Epidermal melanocyte (primary cell): ENCODE measurements around the gene CEMIP2.
"Not testable (repeated sequence)": the region's sequence is repeated elsewhere in the genome, so short reads cannot be mapped to it uniquely, and the experiment has no call there.

ENCODE experiments used
- DNase-seq: peaks from one replicate; pipeline ENCODE4 v3.0.0; 2011; ENCODE audit warnings: low spot score; ENCODE audit not compliant: insufficient read length

Gene CEMIP2

DNA sequence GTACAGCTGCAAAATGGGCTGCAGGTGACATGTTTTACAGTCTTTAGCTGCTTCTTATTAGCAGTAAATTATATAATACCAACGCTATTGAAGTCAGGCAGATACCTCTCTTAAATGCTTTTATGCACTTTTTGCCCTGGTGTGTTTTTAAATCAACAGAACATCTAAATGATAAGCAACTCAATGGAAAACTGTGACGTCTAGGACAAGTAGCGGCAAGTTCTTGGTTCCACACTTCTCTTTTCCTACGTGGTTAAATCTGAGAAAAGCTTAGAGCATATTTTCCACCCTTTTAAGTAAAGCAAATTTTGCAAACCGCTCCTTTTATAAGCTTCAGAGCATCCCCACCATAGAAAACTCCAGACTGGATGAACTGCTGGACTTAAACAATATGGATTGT lies 58.1 kb downstream of the CEMIP2 start:
- no peak for DNase-seq

DNA sequence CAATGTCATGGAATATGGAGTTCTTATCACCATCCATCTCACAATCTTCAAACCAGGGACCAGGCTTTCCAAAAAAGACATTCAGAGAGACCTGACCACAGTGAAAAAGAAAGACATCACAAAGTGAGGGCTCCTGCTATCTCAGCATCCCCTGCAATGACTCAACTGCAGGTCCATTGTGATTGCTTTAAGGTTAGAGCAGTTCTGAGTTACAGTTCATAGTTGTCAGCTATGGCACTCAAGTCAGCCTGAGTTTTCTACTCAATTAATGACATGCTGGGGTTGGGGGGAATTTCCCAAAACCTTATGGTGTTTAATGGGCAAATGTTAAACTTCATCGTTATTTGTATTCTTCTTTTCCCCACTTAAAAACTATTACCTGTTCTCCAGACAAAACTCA lies 58.9 kb downstream of the CEMIP2 start:
- no peak for DNase-seq

DNA sequence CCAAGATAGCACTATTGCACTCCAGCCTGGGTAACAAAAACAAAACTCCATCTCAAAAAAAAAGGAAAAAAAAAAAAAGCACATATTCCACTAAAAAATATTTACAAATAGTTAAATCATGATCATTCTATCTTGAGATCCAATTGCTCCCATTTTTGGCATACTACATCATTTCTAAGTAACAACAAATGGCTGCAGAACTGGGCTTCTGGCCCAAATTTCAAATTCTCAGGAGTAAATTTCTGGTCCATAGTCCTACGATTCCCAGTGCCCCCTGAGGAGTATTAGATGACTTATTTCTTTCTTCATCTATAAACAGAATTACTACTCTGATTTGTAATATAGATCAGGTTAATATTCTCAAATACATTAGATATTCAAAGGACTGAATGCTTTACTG lies 62.1 kb downstream of the CEMIP2 start:
- no peak for DNase-seq

DNA sequence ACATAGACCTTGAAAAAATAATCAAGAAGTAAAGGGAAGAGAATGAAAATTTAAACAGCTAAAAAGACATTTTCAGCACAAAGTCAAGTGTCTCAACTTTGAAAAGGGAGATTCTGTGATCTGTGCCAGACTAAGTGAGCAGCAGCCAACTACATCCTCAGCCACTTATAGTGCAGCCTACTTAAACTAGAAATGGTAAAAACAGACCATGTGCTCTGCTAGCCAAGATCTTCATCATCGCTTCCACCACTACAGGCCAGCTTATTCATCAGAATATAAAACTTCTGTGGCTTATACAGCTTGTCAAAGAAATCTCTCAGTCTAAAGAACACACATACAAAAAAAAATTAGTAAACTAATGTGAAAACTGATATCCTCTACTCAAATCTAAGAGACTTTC lies 63.5 kb downstream of the CEMIP2 start:
- DNase-seq = no peak

DNA sequence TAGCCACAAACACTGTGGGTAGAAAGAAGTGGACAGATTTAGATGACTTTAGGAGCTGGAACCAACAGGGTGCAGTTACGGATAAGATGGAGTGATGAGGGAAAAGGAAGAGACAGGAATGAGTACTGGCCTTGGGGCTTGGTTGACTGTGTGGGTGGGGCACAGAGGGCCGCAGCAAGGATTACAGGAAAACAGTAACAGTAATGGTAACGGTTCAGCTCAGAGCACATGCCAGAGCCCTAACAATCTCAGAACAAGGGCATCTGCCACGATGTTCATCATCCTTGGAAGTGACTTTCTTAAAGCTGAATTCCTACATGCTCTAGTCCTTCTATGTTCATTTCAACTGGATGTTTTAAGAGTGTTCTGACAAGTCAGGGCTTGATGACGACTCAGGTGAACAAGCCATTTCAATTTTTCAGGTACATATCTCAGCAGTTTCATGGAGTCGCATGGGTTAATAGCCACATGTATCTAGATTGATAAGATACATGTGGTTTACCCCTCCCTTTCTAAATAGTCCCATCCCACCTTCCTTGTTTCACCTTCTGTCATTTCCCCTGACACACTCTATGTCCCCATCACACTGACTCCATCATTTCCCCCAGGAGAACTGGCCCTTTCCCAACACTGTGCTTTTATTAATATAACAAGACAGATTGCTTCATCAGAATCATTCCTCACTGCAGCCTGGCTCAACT lies 65.0 kb downstream of the CEMIP2 start:
- DNase-seq = no peak

DNA sequence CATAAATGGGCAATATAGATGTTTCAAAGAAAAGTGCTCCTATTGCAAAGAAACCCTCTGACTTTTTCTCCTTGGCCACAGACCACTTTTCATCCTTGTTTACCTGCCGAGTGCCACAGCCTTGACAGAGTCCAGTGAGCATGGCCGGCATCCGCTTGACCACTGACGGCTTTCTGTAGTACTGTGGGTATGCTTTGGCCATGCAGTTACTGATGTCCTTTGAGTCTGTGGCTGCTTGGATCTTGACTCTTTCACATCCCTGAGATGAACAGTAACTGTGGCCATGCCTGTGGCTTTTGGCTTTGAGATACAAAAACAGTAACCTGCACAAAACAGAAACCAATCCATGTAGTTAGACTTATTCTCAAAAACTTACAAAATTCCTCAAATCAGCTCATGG lies 70.4 kb downstream of the CEMIP2 start:
- no peak for DNase-seq

DNA sequence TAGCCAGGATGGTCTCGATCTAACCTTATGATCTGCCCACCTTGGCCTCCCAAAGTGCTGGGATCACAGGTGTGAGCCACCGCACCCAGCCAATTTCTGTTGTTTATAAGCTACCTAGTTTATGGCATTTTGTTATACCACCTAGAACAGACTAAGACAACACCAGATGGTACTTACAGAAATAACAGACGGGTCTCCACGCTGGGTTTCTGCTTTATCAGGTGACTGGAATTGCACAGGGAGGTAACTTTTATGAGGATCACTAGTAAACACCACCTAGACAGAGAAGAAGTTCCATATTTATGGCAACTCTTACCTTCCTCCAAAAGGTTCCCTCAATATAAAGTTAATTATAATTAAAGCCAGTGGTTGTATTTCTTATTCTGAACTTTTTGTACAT lies 74.0 kb downstream of the CEMIP2 start:
- DNase-seq = no peak

DNA sequence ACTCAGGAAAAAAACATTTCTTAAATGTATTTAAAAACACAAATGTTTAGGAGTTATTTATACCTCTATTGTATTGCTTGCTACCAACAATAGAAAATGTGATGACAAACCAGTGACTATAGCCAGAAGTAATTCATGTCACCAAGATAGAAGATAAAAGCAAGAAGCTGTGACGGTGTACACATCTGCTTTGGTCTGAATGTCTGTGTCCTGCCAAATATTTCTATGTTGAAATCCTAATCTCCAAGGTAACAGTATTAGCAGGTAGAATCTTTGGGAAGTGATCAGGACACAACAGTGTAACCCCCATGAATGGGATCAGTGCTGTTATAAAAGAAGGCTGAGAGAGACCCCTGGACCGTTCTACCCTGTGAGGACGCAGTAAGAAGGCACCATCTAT lies 74.7 kb downstream of the CEMIP2 start:
- DNase-seq = no peak

DNA sequence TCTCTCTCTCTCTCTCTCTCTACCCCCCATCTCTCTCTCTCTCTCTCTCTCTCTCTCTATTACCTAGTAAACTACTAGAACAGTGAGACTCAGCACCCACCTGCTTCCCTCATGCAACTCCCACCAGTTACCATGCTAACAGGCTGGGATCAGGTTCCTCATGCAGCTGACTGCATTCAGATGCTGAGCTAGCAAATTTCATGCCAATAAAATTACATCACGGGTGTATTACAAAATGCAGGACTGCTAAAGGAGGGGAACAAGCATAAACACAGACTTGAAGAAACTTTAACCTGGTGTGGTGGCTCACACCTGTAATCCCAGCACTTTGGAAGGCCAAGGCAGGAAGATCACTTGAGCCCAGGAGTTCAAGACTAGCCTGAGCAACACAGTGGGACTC lies 76.0 kb downstream of the CEMIP2 start:
- no peak for DNase-seq

DNA sequence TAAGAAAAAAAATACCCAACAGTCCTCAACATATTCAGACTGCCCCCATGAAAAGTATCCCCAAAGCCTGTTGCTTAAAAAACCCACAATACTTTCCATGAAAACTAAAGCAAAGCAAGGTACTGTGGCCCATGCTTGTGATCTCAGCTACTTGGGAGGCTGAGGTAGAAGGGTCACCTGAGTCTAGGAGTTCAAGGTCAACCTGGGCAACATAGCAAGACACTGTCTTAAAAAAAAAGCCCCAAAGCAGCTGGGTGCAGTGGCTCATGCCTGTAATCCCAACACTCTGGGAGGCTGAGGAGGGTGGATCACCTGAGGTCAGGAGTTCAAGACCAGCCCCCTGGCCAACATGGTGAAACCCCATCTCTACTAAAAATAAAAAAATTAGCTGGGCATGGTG lies 76.7 kb downstream of the CEMIP2 start:
- not testable (repeated sequence) for DNase-seq

DNA sequence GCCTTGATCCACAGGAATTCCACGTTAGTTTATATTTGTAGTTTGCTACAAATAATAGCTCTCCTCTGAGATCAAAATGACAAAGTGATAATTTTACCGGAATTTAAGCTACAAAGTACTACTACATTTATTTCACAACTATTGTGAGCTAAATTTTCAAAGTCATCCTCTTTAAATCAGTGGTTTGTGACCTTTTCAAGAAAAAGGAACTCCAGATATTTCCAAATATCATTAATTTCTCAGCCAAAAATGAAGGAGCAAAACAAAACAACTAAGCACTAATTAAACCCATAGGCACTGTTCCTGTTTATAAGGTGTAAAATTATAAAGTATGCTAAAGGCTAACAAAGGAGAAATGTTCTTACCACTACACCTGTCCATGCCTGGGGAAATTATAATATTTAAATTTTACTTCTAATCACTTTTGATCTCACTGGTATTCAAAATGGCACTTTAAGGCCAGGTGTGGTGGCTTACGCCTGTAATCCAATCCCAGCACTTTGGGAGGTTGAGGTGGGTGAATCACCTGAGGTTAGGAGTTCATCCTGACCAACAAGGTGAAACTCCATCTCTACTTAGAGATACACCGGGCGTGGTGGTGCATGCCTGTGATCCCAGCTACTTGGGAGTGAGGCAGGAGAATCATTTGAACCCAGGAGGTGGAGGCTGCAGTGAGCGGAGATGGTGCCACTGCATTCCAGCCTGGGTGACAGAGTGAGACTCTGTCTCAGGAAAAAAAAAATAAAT lies 77.5 kb downstream of the CEMIP2 start:
- DNase-seq = no peak

DNA sequence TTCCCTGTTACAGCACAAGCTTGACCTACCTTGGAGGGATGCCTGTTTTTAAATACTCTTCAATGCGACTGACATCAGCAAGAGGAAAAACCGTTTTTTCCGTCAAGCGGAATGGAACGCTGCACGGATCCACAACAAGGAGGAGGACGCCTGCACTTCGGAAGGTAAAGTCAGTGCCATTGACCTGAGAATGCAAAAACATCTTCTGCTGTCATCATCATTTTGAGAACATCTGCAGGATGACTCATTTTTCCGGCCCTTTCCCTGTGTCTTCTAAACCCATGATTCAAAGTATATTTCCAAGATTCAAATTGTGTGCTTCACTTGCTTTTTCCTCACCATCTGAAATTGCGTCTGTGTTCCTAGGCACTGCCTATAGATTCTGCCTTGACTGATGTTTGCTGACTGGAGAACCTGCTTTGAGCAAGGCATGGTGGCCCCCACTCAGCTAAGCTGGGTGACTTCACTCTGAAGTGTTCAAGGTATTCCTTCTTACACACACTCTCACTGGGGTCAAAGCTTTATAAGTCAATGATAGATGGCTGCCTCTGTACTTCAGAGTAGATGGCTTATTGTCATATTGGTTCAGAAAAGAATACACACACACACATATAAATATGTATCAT lies 78.1 kb downstream of the CEMIP2 start:
- no peak for DNase-seq

DNA sequence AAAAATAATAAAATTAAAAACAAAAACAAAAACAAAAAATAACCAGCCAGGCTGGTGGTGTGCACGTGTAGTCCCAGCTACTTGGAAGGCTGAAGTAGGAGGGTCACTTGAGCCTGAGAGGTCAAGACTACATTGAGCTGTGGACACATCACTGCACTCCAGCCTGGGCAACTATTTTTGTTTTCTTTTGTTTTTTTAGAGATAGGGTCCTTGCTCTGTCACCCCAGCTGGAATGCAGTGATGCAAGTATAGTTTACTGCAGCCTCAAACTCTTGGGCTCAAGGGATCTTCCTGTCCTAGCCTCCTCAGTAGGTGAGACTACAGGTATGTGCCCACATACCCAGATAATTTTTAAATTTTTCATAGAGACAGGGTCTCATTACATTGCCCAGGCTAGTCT lies 80.6 kb downstream of the CEMIP2 start:
- DNase-seq = no peak

DNA sequence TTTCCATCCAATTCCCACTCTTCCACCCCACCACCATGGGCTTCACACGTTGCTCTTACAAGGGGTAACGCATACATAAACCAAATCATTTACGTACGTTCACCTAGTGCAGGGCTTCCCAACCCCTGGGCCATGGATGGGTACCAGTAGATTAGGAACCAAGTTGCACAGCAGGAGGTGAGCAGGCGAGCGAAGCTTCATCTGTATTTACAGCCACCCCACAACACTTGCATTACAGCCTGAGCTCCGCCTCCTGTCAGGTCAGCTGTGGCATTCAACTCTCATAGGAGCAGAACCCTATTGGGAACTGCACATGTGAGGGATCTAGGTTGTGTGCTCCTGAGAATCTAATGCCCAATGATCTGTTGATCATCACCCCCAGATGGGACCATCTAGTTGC lies 82.3 kb downstream of the CEMIP2 start:
- no peak for DNase-seq

DNA sequence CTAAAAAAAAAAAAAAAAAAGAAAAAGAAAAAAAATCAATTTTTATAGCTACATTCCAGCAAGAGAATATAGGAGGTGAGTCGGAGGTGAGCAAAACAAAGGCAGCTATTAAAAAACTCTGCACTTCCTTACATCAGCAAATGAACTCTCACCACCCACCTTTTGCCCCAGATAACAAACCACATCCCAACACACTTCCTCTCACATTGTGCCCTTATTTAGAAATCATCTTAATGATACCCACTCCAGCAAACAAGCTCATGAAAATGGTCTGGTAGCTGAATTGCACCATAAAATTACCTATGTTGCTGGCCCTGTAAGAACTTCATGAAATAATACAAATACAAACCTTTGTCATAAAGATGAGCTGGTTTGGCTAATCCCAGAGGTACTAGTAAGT lies 82.9 kb downstream of the CEMIP2 start:
- DNase-seq = no peak

DNA sequence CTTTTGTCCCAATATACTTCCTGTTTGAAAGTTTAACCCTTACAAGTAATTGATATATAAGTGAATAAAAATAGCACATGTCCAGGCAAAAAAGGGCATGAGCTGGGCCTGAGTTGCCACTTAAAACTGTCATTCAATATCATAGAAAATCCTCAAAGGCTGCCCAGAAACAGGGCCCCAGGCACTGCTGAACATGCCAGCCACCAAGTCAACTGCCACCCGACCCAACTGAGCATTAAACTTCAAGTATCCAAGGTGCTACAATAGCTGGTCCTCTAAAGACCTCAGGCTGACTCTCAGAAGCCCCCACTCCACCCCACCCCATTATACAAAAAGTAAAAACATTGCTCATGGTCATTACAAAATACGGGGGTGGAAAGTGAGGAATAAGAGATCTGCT lies 83.7 kb downstream of the CEMIP2 start:
- DNase-seq = no peak

DNA sequence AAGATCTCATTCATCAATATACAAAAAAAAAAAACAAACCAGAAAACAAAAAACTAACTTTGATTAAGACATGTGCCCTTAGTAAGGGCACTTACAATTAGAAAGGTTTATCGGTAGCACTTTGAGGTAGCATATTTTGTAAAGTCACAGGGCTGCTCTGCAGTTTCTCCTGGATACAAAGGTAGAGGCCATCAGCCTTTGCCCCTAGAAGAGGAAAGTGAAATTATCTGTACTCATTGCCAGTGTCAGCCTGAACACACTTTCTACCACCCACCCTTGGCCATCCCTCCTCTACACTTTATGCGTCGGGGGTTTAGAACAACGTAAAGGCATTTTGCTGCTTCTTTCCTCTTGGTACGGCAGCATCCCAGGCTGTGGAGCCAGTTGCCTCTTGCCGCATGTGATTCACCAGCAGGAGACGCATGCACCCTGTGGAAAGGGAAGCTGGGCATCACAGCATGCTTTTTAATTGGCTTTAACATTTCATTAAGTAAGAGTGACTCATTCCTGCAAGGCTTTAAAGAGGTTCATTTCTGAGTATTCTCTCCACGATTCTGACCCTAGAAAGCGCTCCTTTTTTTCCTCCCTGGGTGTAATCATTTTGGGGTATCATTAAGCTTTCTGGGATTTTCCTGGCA lies 84.6 kb downstream of the CEMIP2 start:
- DNase-seq = no peak

DNA sequence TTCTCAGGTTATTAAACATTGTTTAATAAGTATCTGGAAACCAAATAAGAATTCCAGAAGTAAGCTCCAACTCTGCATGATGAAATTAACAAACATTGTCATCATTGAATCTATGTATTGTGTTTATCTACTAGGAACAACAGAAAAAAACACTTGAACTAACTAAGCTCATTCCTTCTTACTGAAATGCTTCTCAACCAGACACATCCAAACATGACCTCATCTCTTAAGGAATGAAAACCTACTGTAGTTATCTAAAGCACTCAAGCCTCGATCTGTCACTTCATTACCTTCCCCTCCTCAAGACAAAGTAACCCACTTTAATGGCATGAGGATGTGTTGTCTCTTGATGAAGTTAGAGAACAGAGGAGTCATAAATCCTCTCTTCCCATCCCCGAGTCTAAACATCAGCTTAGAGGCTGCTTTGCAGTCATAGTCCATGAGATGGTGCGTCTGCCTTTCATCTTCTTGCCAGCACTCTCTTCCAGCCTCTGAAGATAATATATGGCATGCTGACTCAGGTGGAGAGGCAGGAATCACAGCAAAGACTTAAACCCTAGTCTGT lies 86.5 kb downstream of the CEMIP2 start:
- DNase-seq = no peak

DNA sequence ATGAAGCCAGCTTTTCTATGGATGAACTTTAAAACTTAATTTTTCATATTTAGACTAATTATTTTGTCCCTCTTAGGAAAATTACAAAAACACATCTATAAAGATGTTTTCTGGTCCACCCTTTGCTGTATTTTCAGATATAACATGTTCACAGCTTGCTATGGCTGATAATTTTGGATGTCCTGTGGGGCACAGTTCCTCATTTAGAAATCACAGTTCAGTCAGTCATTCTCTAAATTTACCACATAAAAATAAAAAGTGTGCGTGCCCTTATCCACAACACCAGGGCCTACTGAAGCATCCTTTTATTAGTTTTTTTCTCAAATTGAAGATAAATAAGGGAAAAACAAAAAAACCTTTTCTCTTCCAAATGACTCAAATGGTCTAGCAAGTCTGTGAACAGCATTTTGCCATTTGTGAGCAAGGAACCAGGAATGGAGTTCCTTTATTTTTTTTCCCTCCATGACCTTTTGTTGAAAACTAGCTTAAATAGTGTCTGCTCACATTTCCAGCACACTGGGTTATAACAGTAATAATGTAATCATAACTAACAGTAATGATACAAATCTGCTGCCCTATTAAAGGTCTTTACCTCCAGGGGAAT lies 87.1 kb downstream of the CEMIP2 start:
- DNase-seq = no peak

DNA sequence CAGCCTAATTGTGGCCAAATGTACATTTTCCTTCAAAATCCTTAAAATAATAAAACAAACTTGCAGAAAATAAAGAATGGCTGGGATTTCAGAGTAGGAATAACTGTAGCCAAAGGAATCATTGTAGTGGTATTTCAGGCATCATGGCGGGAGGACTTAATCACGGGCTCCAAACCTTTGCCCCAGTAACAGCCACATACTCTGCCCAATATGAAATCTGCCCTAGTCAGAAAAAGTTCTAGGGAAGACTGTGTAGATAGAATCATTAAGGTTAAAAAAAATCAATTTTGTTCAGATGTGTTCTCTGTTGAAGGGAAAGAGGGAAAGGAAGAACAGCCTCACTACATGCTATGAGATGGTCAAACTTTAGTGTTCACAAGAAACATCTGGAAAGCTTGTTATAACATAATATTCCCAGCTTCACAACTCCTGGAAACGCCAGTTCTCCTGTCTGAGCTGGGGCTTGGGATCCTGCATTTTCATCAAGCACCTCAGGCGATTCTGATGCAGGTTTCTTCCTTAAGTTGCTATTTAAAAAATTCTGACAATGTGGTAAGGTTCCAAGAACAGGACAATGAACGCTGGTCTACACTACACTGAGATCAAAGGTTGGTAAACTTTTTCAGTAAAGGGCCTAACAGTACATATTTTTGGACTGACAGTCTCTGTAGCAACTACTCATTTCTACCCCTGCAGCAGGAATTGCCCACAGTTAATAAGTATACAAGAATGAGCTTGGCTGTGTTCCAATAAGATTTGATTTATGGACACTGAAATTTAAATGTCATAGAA lies 87.9 kb downstream of the CEMIP2 start:
- no peak for DNase-seq

DNA sequence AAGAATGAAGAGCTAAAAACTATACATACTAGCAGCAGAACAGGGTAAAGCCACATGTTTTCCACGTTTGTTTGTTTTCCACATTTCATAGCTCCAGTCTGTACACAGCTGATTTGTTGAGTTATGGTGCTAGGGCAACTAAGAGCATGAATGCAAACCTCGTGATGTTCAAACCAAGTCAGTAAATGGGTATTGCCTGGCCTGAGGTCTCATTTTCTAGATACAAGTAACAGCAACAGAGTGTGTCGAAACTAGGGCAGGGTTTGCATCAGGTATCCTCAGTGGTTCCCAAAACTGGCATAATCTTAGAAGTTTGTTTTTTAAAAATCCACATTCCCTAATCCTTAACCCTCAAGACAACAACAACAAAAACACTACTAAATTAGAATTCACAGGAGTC lies 89.3 kb downstream of the CEMIP2 start:
- no peak for DNase-seq
